ENCODE results near the gene PSMB4. TPM values are rescaled to one million over a fixed set of nuclear protein-coding genes. Genes with fewer than 3 reads are reported as not detected.
"Not testable (repeated sequence)": the region's sequence is repeated elsewhere in the genome, so short reads cannot be mapped to it uniquely, and the experiment has no call there.

Gene PSMB4
- total RNA-seq, 1 experiment from 2014 or later: 703 TPM

- Histone ChIP-seq H3K4me3 (no peak overlapping the region), H3K27me3 (no peaks in the 10 kb centered on the region), H3K9me3 (no peaks in the 10 kb centered on the region), H3K36me3 (peaks cover 80% of the 10 kb centered on the region)
- DNase-seq: no peak
Observed at GRCh38 chr1:151407304-151407703, 7.9 kb downstream of the PSMB4 start.

DNA sequence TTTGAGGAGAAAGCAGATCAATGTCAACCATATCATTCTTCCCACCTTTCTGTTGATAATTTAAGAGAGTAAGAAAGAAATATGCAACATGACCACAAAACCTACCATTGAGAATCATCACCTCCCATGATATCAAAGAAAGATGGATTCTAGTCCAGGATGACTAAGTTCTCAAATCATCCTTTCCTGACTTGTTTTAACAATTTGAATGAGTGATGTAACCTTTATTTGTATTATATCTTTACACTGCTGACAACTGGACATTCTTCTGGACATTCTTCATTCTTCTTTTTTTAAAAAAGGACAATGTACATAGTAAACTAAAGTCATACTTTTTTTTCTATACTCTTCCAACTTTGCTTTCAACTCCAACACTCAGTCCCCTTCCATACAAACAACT is 9.5 kb downstream of the PSMB4 start:
- DNase-seq: no peak
- Histone ChIP-seq H3K4me3 (no peak overlapping the region), H3K36me3 (peaks cover 78% of the 10 kb centered on the region)

GRCh38 chr1:151411884-151412283 is 12.5 kb downstream of the PSMB4 start:
- peaks cover 85% of the 10 kb centered on the region for H3K36me3 ChIP-seq
- DNase-seq: no peak

More for the DNA sequence above, 9.5 kb downstream of the PSMB4 start:
- Histone ChIP-seq H3K27me3 (no peaks in the 10 kb centered on the region), H3K9me3 (no peaks in the 10 kb centered on the region)

GRCh38 chr1:151416231-151416630 is 16.9 kb downstream of the PSMB4 start:
- DNase-seq: peak; percentile 31
- no peak overlapping the region for H3K4me3 ChIP-seq

More at GRCh38 chr1:151411884-151412283, 12.5 kb downstream of the PSMB4 start:
- H3K27me3 ChIP-seq: no peaks in the 10 kb centered on the region
- H3K4me3 ChIP-seq: no peak overlapping the region
- no peaks in the 10 kb centered on the region for H3K9me3 ChIP-seq

GRCh38 chr1:151418081-151418480 is 18.7 kb downstream of the PSMB4 start:
- H3K27me3 ChIP-seq: no peaks in the 10 kb centered on the region
- H3K9me3 ChIP-seq: no peaks in the 10 kb centered on the region
- no peak for DNase-seq
- H3K4me3 ChIP-seq: no peak overlapping the region
- peaks cover 74% of the 10 kb centered on the region for H3K36me3 ChIP-seq

More at GRCh38 chr1:151416231-151416630, 16.9 kb downstream of the PSMB4 start:
- Histone ChIP-seq H3K36me3 (peaks cover 73% of the 10 kb centered on the region), H3K27me3 (no peaks in the 10 kb centered on the region), H3K9me3 (no peaks in the 10 kb centered on the region)

- H3K4me3 ChIP-seq: no peak overlapping the region
- no peak for DNase-seq
- no peaks in the 10 kb centered on the region for H3K27me3 ChIP-seq
- H3K36me3 ChIP-seq: peaks cover 77% of the 10 kb centered on the region
- H3K9me3 ChIP-seq: no peaks in the 10 kb centered on the region
Observed at GRCh38 chr1:151419819-151420218, 20.4 kb downstream of the PSMB4 start.

- DNase-seq: no peak
- Histone ChIP-seq H3K27me3 (no peaks in the 10 kb centered on the region), H3K36me3 (peaks cover 80% of the 10 kb centered on the region), H3K9me3 (no peaks in the 10 kb centered on the region), H3K4me3 (no peak overlapping the region)
Observed at GRCh38 chr1:151425103-151425502, 25.7 kb downstream of the PSMB4 start.

DNA sequence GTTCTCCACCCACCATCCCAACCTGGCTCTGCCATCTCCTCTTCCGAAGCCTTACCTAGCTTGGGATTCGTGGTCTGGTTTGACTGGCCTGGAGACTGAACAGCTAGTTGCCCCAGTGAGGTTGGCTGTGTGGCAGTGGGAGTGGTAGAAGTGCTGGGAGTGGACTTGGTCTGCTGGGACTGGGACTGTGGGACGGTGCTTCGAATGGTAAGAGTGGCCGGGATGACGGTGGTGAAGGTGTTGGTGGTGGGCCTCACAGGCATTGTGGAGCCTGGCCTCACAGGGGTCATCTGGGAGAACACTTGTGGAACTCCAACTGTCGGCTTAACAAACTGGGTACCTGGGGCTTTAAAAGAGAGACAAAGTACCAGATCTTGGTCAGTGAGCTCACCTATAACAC is 28.7 kb downstream of the PSMB4 start:
- Histone ChIP-seq H3K27me3 (no peaks in the 10 kb centered on the region), H3K36me3 (peaks cover 66% of the 10 kb centered on the region), H3K9me3 (no peaks in the 10 kb centered on the region), H3K4me3 (no peak overlapping the region)
- no peak for DNase-seq

DNA sequence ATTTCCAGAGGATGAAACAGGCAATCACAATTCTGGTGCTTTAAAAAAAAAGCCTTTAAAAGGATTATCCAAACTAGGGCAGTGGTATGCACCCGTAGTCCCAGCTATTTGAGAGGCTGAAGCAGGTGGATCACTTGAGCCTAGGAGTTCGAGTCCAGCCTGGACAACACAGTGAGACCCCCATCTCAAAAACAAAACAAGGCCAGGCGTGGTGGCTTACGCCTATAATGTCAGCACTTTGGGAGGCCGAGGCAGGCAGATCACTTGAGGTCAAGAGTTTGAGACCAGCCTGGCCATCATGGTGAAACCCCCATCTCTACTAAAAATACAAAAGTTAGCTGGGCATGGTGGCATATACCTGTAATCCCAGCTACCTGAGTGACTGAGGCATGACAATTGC is 34.5 kb downstream of the PSMB4 start:
- H3K9me3 ChIP-seq, H3K27me3 ChIP-seq: not testable (repeated sequence)

DNA sequence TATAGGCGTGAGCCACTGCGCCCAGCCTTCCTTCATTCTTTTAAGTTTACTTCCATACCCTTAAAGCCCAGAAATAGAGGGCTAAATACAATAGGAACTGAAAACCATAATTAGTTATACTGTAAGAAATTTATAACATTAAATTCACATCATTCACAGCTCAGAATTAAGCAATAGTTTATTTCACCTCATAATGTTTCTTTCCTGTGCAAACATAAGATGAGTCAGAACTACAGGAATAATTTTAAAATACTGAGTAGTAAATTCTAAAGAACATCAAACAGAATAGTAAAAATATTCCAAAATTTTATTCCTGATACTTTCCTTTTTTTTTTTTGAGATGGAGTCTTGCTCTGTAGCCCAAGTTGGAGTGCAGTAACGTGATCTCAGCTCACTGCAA is 35.8 kb downstream of the PSMB4 start:
- no peak for DNase-seq
- no peak overlapping the region for H3K4me3 ChIP-seq
- H3K36me3 ChIP-seq: peaks cover 18% of the 10 kb centered on the region
- H3K9me3 ChIP-seq: no peaks in the 10 kb centered on the region
- no peaks in the 10 kb centered on the region for H3K27me3 ChIP-seq

More for the DNA sequence above, 34.5 kb downstream of the PSMB4 start:
- peaks cover 26% of the 10 kb centered on the region for H3K36me3 ChIP-seq
- not testable (repeated sequence) for H3K4me3 ChIP-seq, DNase-seq

GRCh38 chr1:151436985-151437384 is 37.6 kb downstream of the PSMB4 start:
- no peak overlapping the region for H3K4me3 ChIP-seq
- peaks cover 30% of the 10 kb centered on the region for H3K36me3 ChIP-seq
- H3K9me3 ChIP-seq: no peaks in the 10 kb centered on the region
- DNase-seq: no peak
- H3K27me3 ChIP-seq: no peaks in the 10 kb centered on the region

- H3K4me3 ChIP-seq, H3K9me3 ChIP-seq, H3K27me3 ChIP-seq, DNase-seq: not testable (repeated sequence)
- peaks cover 30% of the 10 kb centered on the region for H3K36me3 ChIP-seq
Observed at GRCh38 chr1:151437396-151437795, 38.0 kb downstream of the PSMB4 start.

- Histone ChIP-seq H3K9me3 (no peaks in the 10 kb centered on the region), H3K36me3 (peaks cover 21% of the 10 kb centered on the region), H3K27me3 (no peaks in the 10 kb centered on the region), H3K4me3 (no peak overlapping the region)
- DNase-seq: peak; percentile 66
Observed at GRCh38 chr1:151443846-151444782, 44.7 kb downstream of the PSMB4 start.

- no peak for DNase-seq
- Histone ChIP-seq H3K27me3 (no peaks in the 10 kb centered on the region), H3K36me3 (peaks cover 16% of the 10 kb centered on the region), H3K4me3 (no peak overlapping the region), H3K9me3 (no peaks in the 10 kb centered on the region)
Observed at GRCh38 chr1:151444783-151445177, 45.4 kb downstream of the PSMB4 start.

- Histone ChIP-seq H3K9me3 (no peaks in the 10 kb centered on the region), H3K36me3 (peaks cover 10% of the 10 kb centered on the region; the same call in 1 of the 2 replicates), H3K27me3 (no peaks in the 10 kb centered on the region), H3K4me3 (no peak overlapping the region)
- DNase-seq: no peak
Observed at GRCh38 chr1:151447696-151448095, 48.3 kb downstream of the PSMB4 start.
